CD4-positive, alpha-beta T cell treated with Interleukin-1 beta for 1 hour (primary cell): Measurements from ENCODE around the gene HBM.
A peak's percentile ranks its signal among the peaks of the same experiment; 100 is the strongest.
"Not testable (repeated sequence)": the region's sequence is repeated elsewhere in the genome, so short reads cannot be mapped to it uniquely, and the experiment has no call there.

Experiments
- DNase-seq, 2 donors: peaks; one replicate each; pipeline ENCODE4 v3.0.0-alpha.2; 2020 to 2022

Gene HBM

DNA sequence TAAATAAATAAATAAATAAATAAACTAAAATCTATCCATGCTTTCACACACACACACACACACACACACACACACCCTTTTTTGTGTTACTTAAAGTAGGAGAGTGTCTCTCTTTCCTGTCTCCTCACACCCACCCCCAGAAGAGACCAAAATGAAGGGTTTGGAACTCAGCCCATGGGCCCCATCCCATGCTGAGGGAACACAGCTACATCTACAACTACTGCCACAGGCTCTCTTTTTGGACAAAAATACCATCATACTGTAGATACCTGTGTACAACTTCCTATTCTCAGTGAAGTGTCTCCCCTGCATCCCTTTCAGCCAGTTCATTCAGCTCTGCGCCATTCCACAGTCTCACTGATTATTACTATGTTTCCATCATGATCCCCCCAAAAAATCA, 5.0 kb downstream of the HBM start:
- no peak for DNase-seq

- not testable (repeated sequence) for DNase-seq
These were observed 6.7 kb downstream of the HBM start, which contains the start of gene HBA2 for GRCh38 chr16:172374-172941. TSS of gene HBA2 (plus strand) at chr16:172876. CDS start at chr16:172913, 37 bp downstream.

DNA sequence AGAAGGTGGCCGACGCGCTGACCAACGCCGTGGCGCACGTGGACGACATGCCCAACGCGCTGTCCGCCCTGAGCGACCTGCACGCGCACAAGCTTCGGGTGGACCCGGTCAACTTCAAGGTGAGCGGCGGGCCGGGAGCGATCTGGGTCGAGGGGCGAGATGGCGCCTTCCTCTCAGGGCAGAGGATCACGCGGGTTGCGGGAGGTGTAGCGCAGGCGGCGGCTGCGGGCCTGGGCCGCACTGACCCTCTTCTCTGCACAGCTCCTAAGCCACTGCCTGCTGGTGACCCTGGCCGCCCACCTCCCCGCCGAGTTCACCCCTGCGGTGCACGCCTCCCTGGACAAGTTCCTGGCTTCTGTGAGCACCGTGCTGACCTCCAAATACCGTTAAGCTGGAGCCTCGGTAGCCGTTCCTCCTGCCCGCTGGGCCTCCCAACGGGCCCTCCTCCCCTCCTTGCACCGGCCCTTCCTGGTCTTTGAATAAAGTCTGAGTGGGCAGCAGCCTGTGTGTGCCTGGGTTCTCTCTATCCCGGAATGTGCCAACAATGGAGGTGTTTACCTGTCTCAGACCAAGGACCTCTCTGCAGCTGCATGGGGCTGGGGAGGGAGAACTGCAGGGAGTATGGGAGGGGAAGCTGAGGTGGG, 7.6 kb downstream of the HBM start:
- not testable (repeated sequence) for DNase-seq

DNA sequence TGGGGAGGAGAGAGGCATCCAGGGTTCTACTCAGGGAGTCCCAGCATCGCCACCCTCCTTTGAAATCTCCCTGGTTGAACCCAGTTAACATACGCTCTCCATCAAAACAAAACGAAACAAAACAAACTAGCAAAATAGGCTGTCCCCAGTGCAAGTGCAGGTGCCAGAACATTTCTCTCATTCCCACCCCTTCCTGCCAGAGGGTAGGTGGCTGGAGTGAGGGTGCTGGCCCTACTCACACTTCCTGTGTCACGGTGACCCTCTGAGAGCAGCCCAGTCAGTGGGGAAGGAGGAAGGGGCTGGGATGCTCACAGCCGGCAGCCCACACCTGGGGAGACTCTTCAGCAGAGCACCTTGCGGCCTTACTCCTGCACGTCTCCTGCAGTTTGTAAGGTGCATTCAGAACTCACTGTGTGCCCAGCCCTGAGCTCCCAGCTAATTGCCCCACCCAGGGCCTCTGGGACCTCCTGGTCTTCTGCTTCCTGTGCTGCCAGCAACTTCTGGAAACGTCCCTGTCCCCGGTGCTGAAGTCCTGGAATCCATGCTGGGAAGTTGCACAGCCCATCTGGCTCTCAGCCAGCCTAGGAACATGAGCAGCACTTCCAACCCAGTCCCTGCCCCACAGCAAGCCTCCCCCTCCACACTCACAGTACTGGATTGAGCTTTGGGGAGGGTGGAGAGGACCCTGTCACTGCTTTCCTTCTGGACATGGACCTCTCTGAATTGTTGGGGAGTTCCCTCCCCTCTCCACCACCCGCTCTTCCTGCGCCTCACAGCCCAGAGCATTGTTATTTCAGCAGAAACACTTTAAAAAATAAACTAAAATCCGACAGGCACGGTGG, 8.4 kb downstream of the HBM start:
- not testable (repeated sequence) for DNase-seq

DNA sequence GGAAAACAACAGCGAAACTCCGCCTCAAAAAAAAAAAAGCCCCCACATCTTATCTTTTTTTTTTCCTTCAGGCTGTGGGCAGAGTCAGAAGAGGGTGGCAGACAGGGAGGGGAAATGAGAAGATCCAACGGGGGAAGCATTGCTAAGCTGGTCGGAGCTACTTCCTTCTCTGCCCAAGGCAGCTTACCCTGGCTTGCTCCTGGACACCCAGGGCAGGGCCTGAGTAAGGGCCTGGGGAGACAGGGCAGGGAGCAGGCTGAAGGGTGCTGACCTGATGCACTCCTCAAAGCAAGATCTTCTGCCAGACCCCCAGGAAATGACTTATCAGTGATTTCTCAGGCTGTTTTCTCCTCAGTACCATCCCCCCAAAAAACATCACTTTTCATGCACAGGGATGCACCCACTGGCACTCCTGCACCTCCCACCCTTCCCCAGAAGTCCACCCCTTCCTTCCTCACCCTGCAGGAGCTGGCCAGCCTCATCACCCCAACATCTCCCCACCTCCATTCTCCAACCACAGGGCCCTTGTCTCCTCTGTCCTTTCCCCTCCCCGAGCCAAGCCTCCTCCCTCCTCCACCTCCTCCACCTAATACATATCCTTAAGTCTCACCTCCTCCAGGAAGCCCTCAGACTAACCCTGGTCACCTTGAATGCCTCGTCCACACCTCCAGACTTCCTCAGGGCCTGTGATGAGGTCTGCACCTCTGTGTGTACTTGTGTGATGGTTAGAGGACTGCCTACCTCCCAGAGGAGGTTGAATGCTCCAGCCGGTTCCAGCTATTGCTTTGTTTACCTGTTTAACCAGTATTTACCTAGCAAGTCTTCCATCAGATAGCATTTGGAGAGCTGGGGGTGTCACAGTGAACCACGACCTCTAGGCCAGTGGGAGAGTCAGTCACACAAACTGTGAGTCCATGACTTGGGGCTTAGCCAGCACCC, 9.5 kb downstream of the HBM start:
- no peak for DNase-seq

DNA sequence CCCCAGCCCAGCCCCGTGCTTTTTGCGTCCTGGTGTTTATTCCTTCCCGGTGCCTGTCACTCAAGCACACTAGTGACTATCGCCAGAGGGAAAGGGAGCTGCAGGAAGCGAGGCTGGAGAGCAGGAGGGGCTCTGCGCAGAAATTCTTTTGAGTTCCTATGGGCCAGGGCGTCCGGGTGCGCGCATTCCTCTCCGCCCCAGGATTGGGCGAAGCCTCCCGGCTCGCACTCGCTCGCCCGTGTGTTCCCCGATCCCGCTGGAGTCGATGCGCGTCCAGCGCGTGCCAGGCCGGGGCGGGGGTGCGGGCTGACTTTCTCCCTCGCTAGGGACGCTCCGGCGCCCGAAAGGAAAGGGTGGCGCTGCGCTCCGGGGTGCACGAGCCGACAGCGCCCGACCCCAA, 10.2 kb downstream of the HBM start:
- not testable (repeated sequence) for DNase-seq

DNA sequence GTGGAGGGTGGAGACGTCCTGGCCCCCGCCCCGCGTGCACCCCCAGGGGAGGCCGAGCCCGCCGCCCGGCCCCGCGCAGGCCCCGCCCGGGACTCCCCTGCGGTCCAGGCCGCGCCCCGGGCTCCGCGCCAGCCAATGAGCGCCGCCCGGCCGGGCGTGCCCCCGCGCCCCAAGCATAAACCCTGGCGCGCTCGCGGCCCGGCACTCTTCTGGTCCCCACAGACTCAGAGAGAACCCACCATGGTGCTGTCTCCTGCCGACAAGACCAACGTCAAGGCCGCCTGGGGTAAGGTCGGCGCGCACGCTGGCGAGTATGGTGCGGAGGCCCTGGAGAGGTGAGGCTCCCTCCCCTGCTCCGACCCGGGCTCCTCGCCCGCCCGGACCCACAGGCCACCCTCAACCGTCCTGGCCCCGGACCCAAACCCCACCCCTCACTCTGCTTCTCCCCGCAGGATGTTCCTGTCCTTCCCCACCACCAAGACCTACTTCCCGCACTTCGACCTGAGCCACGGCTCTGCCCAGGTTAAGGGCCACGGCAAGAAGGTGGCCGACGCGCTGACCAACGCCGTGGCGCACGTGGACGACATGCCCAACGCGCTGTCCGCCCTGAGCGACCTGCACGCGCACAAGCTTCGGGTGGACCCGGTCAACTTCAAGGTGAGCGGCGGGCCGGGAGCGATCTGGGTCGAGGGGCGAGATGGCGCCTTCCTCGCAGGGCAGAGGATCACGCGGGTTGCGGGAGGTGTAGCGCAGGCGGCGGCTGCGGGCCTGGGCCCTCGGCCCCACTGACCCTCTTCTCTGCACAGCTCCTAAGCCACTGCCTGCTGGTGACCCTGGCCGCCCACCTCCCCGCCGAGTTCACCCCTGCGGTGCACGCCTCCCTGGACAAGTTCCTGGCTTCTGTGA, 11.0 kb downstream of the HBM start, which contains the start of gene HBA1:
Gene HBA1, plus strand, starts transcription at position 204 of the 906 bp plus-strand sequence. Its CDS starts 37 bp downstream, at position 241.
- not testable (repeated sequence) for DNase-seq

DNA sequence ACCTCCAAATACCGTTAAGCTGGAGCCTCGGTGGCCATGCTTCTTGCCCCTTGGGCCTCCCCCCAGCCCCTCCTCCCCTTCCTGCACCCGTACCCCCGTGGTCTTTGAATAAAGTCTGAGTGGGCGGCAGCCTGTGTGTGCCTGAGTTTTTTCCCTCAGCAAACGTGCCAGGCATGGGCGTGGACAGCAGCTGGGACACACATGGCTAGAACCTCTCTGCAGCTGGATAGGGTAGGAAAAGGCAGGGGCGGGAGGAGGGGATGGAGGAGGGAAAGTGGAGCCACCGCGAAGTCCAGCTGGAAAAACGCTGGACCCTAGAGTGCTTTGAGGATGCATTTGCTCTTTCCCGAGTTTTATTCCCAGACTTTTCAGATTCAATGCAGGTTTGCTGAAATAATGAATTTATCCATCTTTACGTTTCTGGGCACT, 11.6 kb downstream of the HBM start:
- DNase-seq, result no peak

DNA sequence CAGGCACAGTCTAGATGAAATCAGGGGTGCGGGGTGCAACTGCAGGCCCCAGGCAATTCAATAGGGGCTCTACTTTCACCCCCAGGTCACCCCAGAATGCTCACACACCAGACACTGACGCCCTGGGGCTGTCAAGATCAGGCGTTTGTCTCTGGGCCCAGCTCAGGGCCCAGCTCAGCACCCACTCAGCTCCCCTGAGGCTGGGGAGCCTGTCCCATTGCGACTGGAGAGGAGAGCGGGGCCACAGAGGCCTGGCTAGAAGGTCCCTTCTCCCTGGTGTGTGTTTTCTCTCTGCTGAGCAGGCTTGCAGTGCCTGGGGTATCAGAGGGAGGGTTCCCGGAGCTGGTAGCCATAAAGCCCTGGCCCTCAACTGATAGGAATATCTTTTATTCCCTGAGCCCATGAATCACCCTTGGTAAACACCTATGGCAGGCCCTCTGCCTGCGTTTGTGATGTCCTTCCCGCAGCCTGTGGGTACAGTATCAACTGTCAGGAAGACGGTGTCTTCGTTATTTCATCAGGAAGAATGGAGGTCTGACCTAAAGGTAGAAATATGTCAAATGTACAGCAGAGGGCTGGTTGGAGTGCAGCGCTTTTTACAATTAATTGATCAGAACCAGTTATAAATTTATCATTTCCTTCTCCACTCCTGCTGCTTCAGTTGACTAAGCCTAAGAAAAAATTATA, 12.3 kb downstream of the HBM start:
- no peak for DNase-seq

DNA sequence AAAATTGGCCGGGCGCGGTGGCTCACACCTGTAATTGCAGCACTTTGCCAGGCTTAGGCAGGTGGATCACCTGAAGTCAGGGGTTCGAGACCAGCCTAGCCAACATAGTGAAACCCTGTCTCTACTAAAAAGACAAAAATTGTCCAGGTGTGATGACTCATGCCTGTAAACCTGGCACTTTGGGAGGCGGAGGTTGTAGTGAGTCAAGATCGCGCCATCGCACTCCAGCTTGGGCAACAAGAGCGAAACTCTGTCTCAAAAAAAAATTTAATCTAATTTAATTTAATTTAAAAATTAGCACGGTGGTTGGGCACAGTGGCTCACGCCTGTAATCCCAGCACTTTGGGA, 12.9 kb downstream of the HBM start:
- DNase-seq, result no peak

DNA sequence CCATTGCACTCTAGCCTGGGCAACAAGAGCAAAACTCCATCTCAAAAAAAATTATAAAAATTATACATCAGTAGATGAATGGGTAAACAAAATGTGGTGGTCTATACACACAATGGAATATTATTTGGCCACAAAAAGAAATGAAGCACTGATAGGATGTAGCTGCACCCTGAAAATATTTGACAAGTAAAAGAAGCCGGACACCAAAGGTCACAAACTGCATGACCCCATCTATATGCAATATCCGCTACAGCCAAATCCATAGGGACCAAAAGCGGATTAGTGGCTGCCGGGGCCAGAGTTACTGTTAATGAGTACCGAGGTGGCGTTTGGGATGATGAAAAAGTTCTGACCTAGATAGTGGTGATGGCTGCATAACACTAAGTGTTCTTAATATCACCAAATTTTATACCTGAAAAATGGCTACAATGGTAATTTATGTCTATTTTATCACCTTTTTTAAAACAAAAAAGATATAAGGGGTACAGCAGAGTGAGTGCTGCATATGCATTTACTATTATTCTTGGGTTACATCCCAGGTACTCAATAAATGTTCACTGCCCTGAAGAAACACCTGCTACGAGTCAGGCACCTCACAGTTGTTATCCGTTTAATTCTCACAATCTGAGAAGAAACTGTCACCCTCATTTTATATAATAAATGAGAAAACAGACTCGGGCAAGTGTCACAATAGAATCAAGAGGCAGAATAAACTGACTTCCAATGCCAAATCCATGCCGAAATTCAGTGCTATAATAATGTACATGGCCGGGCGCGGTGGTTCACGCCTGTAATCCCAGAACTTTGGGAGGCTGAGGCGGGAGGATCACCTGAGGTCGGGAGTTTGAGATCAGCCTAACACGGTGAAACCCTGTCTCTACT, 13.7 kb downstream of the HBM start:
- no peak for DNase-seq

GRCh38 chr16:180101-180675, 14.4 kb downstream of the HBM start, which contains the start of gene HBQ1:
TSS of gene HBQ1 (plus strand) at chr16:180459. CDS start at chr16:180487, 28 bp downstream.
- peak; percentile 28 to 31 for DNase-seq

- DNase-seq, result peak; percentile 80 to 86
These were observed 15.1 kb downstream of the HBM start for GRCh38 chr16:180681-181564.

- no peak for DNase-seq
These were observed 15.8 kb downstream of the HBM start for GRCh38 chr16:181565-182021.

DNA sequence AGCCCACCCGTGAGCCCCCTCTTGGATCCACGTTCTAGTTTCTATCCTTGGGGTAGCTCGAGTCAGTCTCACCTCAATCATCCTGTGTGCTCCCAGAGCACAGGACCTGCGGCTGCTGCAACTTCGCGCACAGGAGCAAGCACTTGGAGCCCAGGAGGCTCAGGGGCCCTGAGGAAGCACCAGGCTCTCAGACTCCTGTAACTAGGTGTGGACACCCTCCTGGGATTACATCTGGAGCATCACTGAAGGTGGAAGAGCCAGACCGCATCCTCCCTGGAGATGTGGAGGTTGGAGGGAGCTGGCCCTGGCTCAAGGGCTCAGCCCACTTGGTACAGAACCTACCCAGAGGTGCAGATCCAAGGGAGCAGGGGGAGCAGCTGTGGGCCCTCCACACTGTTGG, 17.2 kb downstream of the HBM start:
- no peak for DNase-seq

DNA sequence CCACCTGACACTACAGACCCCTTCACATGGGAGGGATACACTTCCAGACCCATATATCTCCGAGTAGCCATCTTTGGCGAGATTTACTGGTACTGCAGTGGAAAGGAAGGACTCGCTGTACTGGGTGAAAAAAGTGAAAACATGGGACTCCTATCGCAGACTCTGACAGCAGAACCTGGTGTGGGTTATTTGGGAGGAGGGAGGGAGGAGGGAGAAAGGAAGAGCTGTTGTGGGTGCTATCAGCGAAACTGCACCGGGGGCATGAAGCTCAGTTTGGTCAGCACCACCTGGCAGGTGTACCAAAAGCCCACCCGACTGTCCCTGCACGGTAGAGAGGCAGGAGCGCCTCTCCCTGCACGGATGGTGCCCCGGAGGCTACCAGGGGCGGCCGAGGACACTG, 19.4 kb downstream of the HBM start:
- no peak for DNase-seq

DNA sequence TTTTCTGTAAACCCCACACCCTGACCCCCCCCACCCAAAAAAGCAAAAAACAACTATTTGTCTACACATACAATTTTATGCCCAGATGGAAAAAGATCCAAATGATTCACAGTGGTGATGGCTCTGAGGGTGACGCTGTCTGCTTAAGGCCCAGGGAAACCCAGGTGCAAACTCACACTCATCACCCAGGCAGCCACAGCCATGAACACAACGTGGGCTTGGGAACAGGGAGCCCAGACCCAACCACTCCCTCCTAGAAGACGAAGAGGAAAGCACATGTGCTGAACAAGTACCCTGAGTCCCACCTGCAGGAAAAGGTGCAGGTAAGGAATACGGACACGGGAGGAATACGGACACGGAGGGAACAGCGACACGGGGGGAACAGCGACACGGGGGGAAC, 19.9 kb downstream of the HBM start:
- DNase-seq, result no peak

DNA sequence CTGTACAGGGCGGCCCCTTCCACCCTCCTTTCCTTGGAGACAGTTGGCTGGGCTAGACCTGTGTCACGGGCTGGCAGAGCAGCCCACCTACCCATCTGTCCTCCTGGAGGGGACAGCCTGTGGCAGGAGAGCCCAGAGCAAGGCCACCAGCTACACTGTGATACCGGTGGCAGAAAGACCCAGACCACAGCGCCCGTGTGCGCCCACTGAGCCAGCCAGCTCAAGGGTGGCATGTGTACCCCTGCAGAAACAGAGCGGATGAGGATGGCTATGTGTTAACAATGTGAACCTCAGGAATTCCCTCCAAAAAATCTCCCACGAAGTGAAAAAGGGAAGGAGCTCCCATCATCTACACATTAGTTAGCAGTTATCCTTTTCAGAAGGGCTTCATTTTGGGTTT, 21.6 kb downstream of the HBM start:
- DNase-seq, result no peak
